GM12892 (cell line): ENCODE measurements around the gene CX3CR1.

ENCODE experiments used
- POLR2AphosphoS5 ChIP-seq: IDR thresholded peaks from 2 replicates; pipeline ENCODE4 v1.6.1; 2011; ENCODE audit warnings: low read depth, low read length, control low read depth
- TAF1 ChIP-seq: IDR thresholded peaks from 2 replicates; pipeline ENCODE4 v1.6.1; 2011; ENCODE audit warnings: low read depth, mild to moderate bottlenecking, control low read depth, low read length, borderline replicate concordance

DNA sequence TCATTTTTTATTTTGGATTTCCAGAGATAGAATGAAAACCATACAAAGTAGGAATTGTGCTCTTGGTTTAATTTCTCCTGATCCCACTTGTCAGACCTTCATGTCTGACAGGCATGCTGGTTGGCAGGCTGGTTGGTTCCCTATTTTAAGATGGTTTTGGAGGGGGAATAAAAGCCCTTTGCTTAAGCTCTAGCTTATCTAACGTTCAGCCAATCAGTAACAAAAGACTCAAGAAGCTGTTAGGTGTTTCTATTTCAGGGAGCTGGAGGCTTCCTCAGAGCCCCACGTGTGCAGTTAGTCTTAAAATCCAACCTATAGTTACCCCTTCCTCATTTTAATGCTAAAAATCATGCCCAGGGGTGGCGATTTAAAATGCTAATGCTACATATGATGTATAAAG, 47.0 kb downstream of the CX3CR1 start:
- TF ChIP-seq POLR2AphosphoS5 (no peak), TAF1 (no peak)
